IMR-90 (cell line): Measurements from ENCODE around the gene ANKDD1A. TPM values are rescaled to one million over a fixed set of nuclear protein-coding genes. Genes with fewer than 3 reads are reported as not detected.

Experiments
- ATAC-seq: fragments of 200-7000 bp; cut with Tn5 transposase; 2 replicates; pipeline ENCODE4 v1.9.1; 2020; ENCODE audit warnings: low read depth, mild to moderate bottlenecking, moderate library complexity
- BruUV-seq: library from RNA; stranded (reverse); fragments of 400-500 nt; replicated peaks from 2 replicates; lab custom pipeline; 2021; lab: Mats Ljungman, UMichigan
- CTCF ChIA-PET: fragments of 300-600 bp; formaldehyde crosslinking; extraction: SDS; loops from one replicate; lab custom pipeline; 2021; ENCODE audit warnings: antibody characterized with exemption; lab: Yijun Ruan, JAX
- POLR2A ChIA-PET: fragments of 300-600 bp; sonication (Branson Sonifier 250); formaldehyde crosslinking; loops from one replicate; lab custom pipeline; 2022; ENCODE audit warnings: antibody characterized with exemption; ENCODE audit not compliant: unreplicated experiment; lab: Charles Lee
- DNase-seq: peaks from one replicate; pipeline ENCODE4 v3.0.0; 2013
- H2AFZ ChIP-seq: replicated peaks from 2 replicates; pipeline ENCODE3; 2013; ENCODE audit warnings: low read length, mild to moderate bottlenecking; ENCODE audit not compliant: poor library complexity
- H2AK5ac ChIP-seq: 2 replicates; pipeline ENCODE4 v1.6.1; 2013; ENCODE audit warnings: low read depth, low read length, inconsistent platforms
- H2AK9ac ChIP-seq: replicated peaks from 2 replicates; pipeline ENCODE3; 2013; ENCODE audit warnings: mild to moderate bottlenecking, low read depth, low read length, moderate library complexity; ENCODE audit not compliant: poor library complexity
- H2BK120ac ChIP-seq: 2 replicates; pipeline ENCODE4 v1.6.1; 2013; ENCODE audit warnings: low read depth, low read length, inconsistent platforms
- H2BK15ac ChIP-seq: 3 replicates; pipeline ENCODE4 v1.6.1; 2013; ENCODE audit warnings: low read depth, low read length, inconsistent platforms
- H2BK20ac ChIP-seq: 2 replicates; pipeline ENCODE4 v1.6.1; 2013; ENCODE audit warnings: low read depth, mild to moderate bottlenecking, inconsistent platforms, low read length, moderate library complexity
- H2BK5ac ChIP-seq: 2 replicates; pipeline ENCODE4 v1.6.1; 2013; ENCODE audit warnings: mild to moderate bottlenecking, low read depth, low read length, inconsistent platforms; ENCODE audit not compliant: poor library complexity, severe bottlenecking
- H3K14ac ChIP-seq: replicated peaks from 2 replicates; pipeline ENCODE4 v1.6.1; 2013; ENCODE audit warnings: low read depth, low read length, inconsistent platforms
- H3K18ac ChIP-seq: 2 replicates; pipeline ENCODE4 v1.6.1; 2013; ENCODE audit warnings: low read depth, low read length, control low read depth
- H3K23ac ChIP-seq: 2 replicates; pipeline ENCODE4 v1.6.1; 2013; ENCODE audit warnings: low read depth, low read length, inconsistent platforms
- H3K27ac ChIP-seq: 2 replicates; pipeline ENCODE4 v1.5.1; 2013; ENCODE audit warnings: mild to moderate bottlenecking, control low read depth, low read length; ENCODE audit not compliant: insufficient read depth
- H3K27me3 ChIP-seq: 2 replicates; pipeline ENCODE4 v1.6.1; 2013; ENCODE audit warnings: low read length; ENCODE audit not compliant: control insufficient read depth, insufficient read depth
- H3K36me3 ChIP-seq: 2 replicates; pipeline ENCODE4 v1.6.1; 2013; ENCODE audit warnings: low read length, mixed read lengths; ENCODE audit not compliant: control insufficient read depth, insufficient read depth
- H3K4ac ChIP-seq: 2 replicates; pipeline ENCODE4 v1.6.1; 2013; ENCODE audit warnings: low read depth, low read length, inconsistent platforms
- H3K4me1 ChIP-seq: 2 replicates; pipeline ENCODE4 v1.6.1; 2013; ENCODE audit warnings: low read length, mixed read lengths; ENCODE audit not compliant: control insufficient read depth, insufficient read depth
- H3K4me2 ChIP-seq: 2 replicates; pipeline ENCODE4 v1.6.1; 2013; ENCODE audit warnings: low read depth, mild to moderate bottlenecking, control low read depth, low read length, moderate library complexity
- H3K4me3 ChIP-seq: 2 replicates; pipeline ENCODE4 v1.5.1; 2013; ENCODE audit warnings: low read depth, mild to moderate bottlenecking, control low read depth, low read length, moderate library complexity; ENCODE audit not compliant: insufficient read depth
- H3K56ac ChIP-seq: 2 replicates; pipeline ENCODE4 v1.6.1; 2013; ENCODE audit warnings: low read length, inconsistent platforms; ENCODE audit not compliant: insufficient read depth; ENCODE audit errors: extremely low read depth
- H3K79me1 ChIP-seq, 2 experiments: 2 replicates each; pipeline ENCODE4 v1.6.1; 2013; ENCODE audit warnings: low read length in 2 of 2, inconsistent platforms in 1 of 2, low read depth in 1 of 2
- H3K9ac ChIP-seq: 2 replicates; pipeline ENCODE4 v1.6.1; 2013; ENCODE audit warnings: low read depth, low read length, control low read depth
- H3K9me1 ChIP-seq: 2 replicates; pipeline ENCODE4 v1.6.1; 2013; ENCODE audit warnings: low read length, inconsistent platforms; ENCODE audit not compliant: insufficient read depth
- H3K9me3 ChIP-seq: 2 replicates; pipeline ENCODE4 v1.6.1; 2013; ENCODE audit warnings: low read length; ENCODE audit not compliant: control insufficient read depth, insufficient read depth
- H4K20me1 ChIP-seq: 2 replicates; pipeline ENCODE4 v1.6.1; 2013; ENCODE audit warnings: low read length, inconsistent platforms; ENCODE audit not compliant: insufficient read depth
- H4K5ac ChIP-seq: 2 replicates; pipeline ENCODE4 v1.6.1; 2013; ENCODE audit warnings: mild to moderate bottlenecking, low read depth, low read length, control low read depth
- H4K8ac ChIP-seq, 2 experiments: 2 replicates each; pipeline ENCODE4 v1.6.1; 2013; ENCODE audit warnings: low read depth in 2 of 2, low read length in 2 of 2, control low read depth in 1 of 2, inconsistent platforms in 1 of 2
- H4K91ac ChIP-seq: 2 replicates; pipeline ENCODE4 v1.6.1; 2013; ENCODE audit warnings: low read depth, low read length, inconsistent platforms; ENCODE audit not compliant: insufficient read depth
- BHLHE40 ChIP-seq: fragments of 150-350 bp; IDR thresholded peaks from 2 replicates; pipeline ENCODE4 v1.6.1; 2016; ENCODE audit warnings: mild to moderate bottlenecking, low read depth, low read length
- CEBPB ChIP-seq: IDR thresholded peaks from 2 replicates; pipeline ENCODE4 v1.6.1; 2012; ENCODE audit warnings: low read depth, low read length, improper control_type of control experiment
- CHD1 ChIP-seq: IDR thresholded peaks from 2 replicates; pipeline ENCODE4 v1.6.1; 2012; ENCODE audit warnings: low read depth, low read length, improper control_type of control experiment
- CTCF ChIP-seq: conservative IDR thresholded peaks from 2 replicates; pipeline ENCODE4 v1.5.1; 2012; ENCODE audit warnings: mild to moderate bottlenecking, low read depth, low read length, improper control_type of control experiment
- FOS ChIP-seq: fragments of 150-350 bp; IDR thresholded peaks from 2 replicates; pipeline ENCODE4 v1.6.1; 2016; ENCODE audit warnings: low read depth, low read length
- MAFK ChIP-seq: IDR thresholded peaks from 2 replicates; pipeline ENCODE4 v1.6.1; 2012; ENCODE audit warnings: low read depth, low read length, improper control_type of control experiment
- MAZ ChIP-seq: IDR thresholded peaks from 2 replicates; pipeline ENCODE4 v1.6.1; 2012; ENCODE audit warnings: low read depth, mild to moderate bottlenecking, low read length, improper control_type of control experiment, moderate library complexity, borderline replicate concordance
- MXI1 ChIP-seq: IDR thresholded peaks from 2 replicates; pipeline ENCODE4 v1.6.1; 2012; ENCODE audit warnings: low read depth, mild to moderate bottlenecking, low read length, moderate library complexity, borderline replicate concordance
- NFE2L2 ChIP-seq: fragments of 150-350 bp; IDR thresholded peaks from 2 replicates; pipeline ENCODE4 v1.6.1; 2016; ENCODE audit warnings: low read depth, mild to moderate bottlenecking, low read length
- POLR2A ChIP-seq: IDR thresholded peaks from 2 replicates; pipeline ENCODE4 v1.6.1; 2012; ENCODE audit warnings: mild to moderate bottlenecking, low read depth, low read length
- RAD21 ChIP-seq: IDR thresholded peaks from 2 replicates; pipeline ENCODE4 v1.6.1; 2012; ENCODE audit warnings: low read length, improper control_type of control experiment
- RCOR1 ChIP-seq: IDR thresholded peaks from 2 replicates; pipeline ENCODE4 v1.6.1; 2012; ENCODE audit warnings: mild to moderate bottlenecking, low read length, improper control_type of control experiment; ENCODE audit not compliant: insufficient replicate concordance
- RFX5 ChIP-seq: IDR thresholded peaks from 2 replicates; pipeline ENCODE4 v1.8.0; 2012; ENCODE audit warnings: low read depth, mild to moderate bottlenecking, low read length, moderate library complexity
- SMC3 ChIP-seq: fragments of 150-350 bp; IDR thresholded peaks from 2 replicates; pipeline ENCODE4 v1.6.1; 2016; ENCODE audit warnings: low read depth, mild to moderate bottlenecking, antibody characterized with exemption, low read length, moderate library complexity
- USF2 ChIP-seq: fragments of 150-350 bp; IDR thresholded peaks from 2 replicates; pipeline ENCODE4 v1.6.1; 2017; ENCODE audit warnings: mild to moderate bottlenecking, antibody characterized with exemption, low read length, low read depth
- WGBS, 2 experiments: methylation state at CpG; one replicate each; pipeline versions ENCODE4 v1.1.5 to v1.1.7; 2013; ENCODE audit warnings: missing lambda C conversion rate in 2 of 2; ENCODE audit not compliant: insufficient read length in 1 of 2; ENCODE audit errors: extremely low coverage in 2 of 2; 5-methylcytosine and 5-hydroxymethylcytosine counted together
- dilution Hi-C: fragments of 300-500 bp; cut with HindIII; formaldehyde crosslinking; loops from one replicate; pipeline ENCODE4 v1.14.3; 2018; ENCODE audit warnings: low sequenced_read_pairs; ENCODE audit not compliant: unreplicated experiment
- in situ Hi-C: fragments of 300-500 bp; cut with MboI; formaldehyde crosslinking; loops from 3 replicates; pipeline ENCODE4 v1.14.3; 2019; ENCODE audit warnings: low sequenced_read_pairs, inconsistent platforms, mixed read lengths
- intact Hi-C: fragments of 100-400 bp; cut with micrococcal nuclease; formaldehyde crosslinking; loops from 2 replicates; pipeline ENCODE4 v1.10.0; 2022
- polyA plus RNA-seq, 3 experiments: library from polyadenylated mRNA; depleted of rRNA; stranded (reverse); fragments of >200 nt; gene quantifications; 2 replicates each; pipeline ENCODE4 v1.2.3, GENCODE V29; 2012; ENCODE audit warnings: low replicate concordance in 1 of 3
- total RNA-seq: library from RNA; depleted of rRNA; stranded (reverse); fragments of >200 nt; gene quantifications from 2 replicates; pipeline ENCODE4 v1.2.3, GENCODE V29; 2012
- TF ChIP-seq, protein P1 (sequence below): fragments of 150-350 bp; IDR thresholded peaks from 2 replicates; pipeline ENCODE4 v1.6.1; 2016; ENCODE audit warnings: low read depth, mild to moderate bottlenecking, low read length, moderate library complexity, borderline replicate concordance

The ANKDD1A gene
- total and polyA plus RNA-seq, 2 of the 4 experiments (the other 2 are of a cell fraction): 3.6 to 4.9 TPM

- Histone ChIP-seq H2BK15ac (no peak overlapping the region), H4K91ac (no peak overlapping the region), H2BK5ac (no peak overlapping the region), H3K9ac (no peak overlapping the region), H3K23ac (no peak overlapping the region), H2AFZ (no peak overlapping the region), H4K20me1 (no peaks in the 10 kb centered on the region), H2BK120ac (no peak overlapping the region), H2AK5ac (no peak overlapping the region), H3K9me1 (peaks cover 4% of the 10 kb centered on the region), H3K4me2 (no peak overlapping the region), H3K27me3 (no peaks in the 10 kb centered on the region), H3K56ac (no peak overlapping the region), H3K4me3 (no peak overlapping the region), H3K18ac (no peak overlapping the region), H3K9me3 (no peaks in the 10 kb centered on the region), H3K14ac (no peak overlapping the region), H2AK9ac (no peak overlapping the region), H4K5ac (no peak overlapping the region), H3K4me1 (no peaks in the 10 kb centered on the region; the same call in 1 of the 2 replicates), H2BK20ac (no peak overlapping the region), H3K36me3 (peaks cover 2% of the 10 kb centered on the region), H3K79me1 (no peaks in the 10 kb centered on the region; a peak in 1 of 4 replicates), H4K8ac (no peak overlapping the region), H3K4ac (no peak overlapping the region), H3K27ac (no peak overlapping the region)
- dilution Hi-C loops (no loop called here), intact Hi-C loops (no loop called here), in situ Hi-C loops (no loop called here)
- no peak for DNase-seq
- ChIA-PET CTCF (no interaction called here), POLR2A (no interaction called here)
- no CpG with 5 or more reads among the region's 10 CpGs for WGBS, 2 experiments
- no peak for ATAC-seq
- TF ChIP-seq POLR2A (no peak), FOS (no peak), CEBPB (no peak), SMC3 (no peak), MXI1 (no peak), RFX5 (no peak), RAD21 (no peak), BHLHE40 (no peak), CTCF (no peak), USF2 (no peak), MAFK (no peak), NFE2L2 (no peak), CHD1 (no peak), MAZ (no peak), RCOR1 (no peak)
- TF ChIP-seq, protein P1, sequence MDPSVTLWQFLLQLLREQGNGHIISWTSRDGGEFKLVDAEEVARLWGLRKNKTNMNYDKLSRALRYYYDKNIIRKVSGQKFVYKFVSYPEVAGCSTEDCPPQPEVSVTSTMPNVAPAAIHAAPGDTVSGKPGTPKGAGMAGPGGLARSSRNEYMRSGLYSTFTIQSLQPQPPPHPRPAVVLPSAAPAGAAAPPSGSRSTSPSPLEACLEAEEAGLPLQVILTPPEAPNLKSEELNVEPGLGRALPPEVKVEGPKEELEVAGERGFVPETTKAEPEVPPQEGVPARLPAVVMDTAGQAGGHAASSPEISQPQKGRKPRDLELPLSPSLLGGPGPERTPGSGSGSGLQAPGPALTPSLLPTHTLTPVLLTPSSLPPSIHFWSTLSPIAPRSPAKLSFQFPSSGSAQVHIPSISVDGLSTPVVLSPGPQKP: no peak
- BruUV-seq: no TSS peak
Observed at GRCh38 chr15:64947211-64947610, 35.5 kb downstream of the ANKDD1A start.
